CD4-positive, alpha-beta memory T cell (primary cell): ENCODE measurements around the gene SPDYE6. TPM values are rescaled to one million over a fixed set of nuclear protein-coding genes. Genes with fewer than 3 reads are reported as not detected.
"Not testable (repeated sequence)": the region's sequence is repeated elsewhere in the genome, so short reads cannot be mapped to it uniquely, and the experiment has no call there.

Source experiments
- CTCF ChIA-PET: fragments of 350-600 bp; sonication (Branson Sonifier 250); formaldehyde crosslinking; loops from one replicate; lab custom pipeline; 2021; ENCODE audit warnings: inconsistent platforms; ENCODE audit not compliant: partially characterized antibody; lab: Charles Lee
- POLR2A ChIA-PET: fragments of 350-600 bp; sonication (Branson Sonifier 250); formaldehyde crosslinking; loops from one replicate; lab custom pipeline; 2021; ENCODE audit not compliant: partially characterized antibody; lab: Charles Lee
- DNase-seq, 5 donors: peaks; one replicate each; pipeline versions ENCODE4 v3.0.0 to v3.0.0-alpha.2; 2020 to 2022; ENCODE audit warnings: mixed read lengths in 1 of 5
- H3K27ac ChIP-seq: one replicate; pipeline ENCODE4 v1.7.0; 2013; ENCODE audit warnings: low read depth, low read length
- H3K27me3 ChIP-seq: 2 replicates; pipeline ENCODE4 v1.7.0; 2013; ENCODE audit warnings: mild to moderate bottlenecking, low read length, moderate library complexity; ENCODE audit not compliant: insufficient read depth
- H3K36me3 ChIP-seq: 2 replicates; pipeline ENCODE4 v1.7.0; 2013; ENCODE audit warnings: mild to moderate bottlenecking, low read length, moderate library complexity; ENCODE audit not compliant: insufficient read depth
- H3K4me1 ChIP-seq: 2 replicates; pipeline ENCODE4 v1.7.0; 2013; ENCODE audit warnings: mild to moderate bottlenecking, low read length, moderate library complexity; ENCODE audit not compliant: insufficient read depth
- H3K4me3 ChIP-seq, 2 donors: one replicate each; pipeline ENCODE4 v1.7.0; 2013; ENCODE audit warnings: low read length in 2 of 2, mild to moderate bottlenecking in 1 of 2
- H3K9me3 ChIP-seq, 2 donors: one replicate each; pipeline ENCODE4 v1.7.0; 2013; ENCODE audit warnings: low read length in 2 of 2, control low read depth in 1 of 2; ENCODE audit not compliant: control insufficient read depth in 1 of 2
- H3K27ac Mint-ChIP-seq, 7 donors: one replicate each; pipeline ENCODE4 v1.8.0; 2020 to 2021; ENCODE audit warnings: mixed read lengths in 7 of 7, mild to moderate bottlenecking in 6 of 7, inconsistent platforms in 3 of 7, moderate library complexity in 3 of 7
- H3K27me3 Mint-ChIP-seq, 2 donors: one replicate each; pipeline ENCODE4 v1.8.0; 2020 to 2021; ENCODE audit warnings: mixed read lengths in 2 of 2
- H3K36me3 Mint-ChIP-seq, 2 donors: one replicate each; pipeline ENCODE4 v1.8.0; 2020 to 2021; ENCODE audit warnings: mixed read lengths in 2 of 2, inconsistent platforms in 1 of 2, mild to moderate bottlenecking in 1 of 2
- H3K4me1 Mint-ChIP-seq, 4 donors: one replicate each; pipeline ENCODE4 v1.8.0; 2020 to 2021; ENCODE audit warnings: mixed read lengths in 4 of 4, mild to moderate bottlenecking in 1 of 4
- H3K4me3 Mint-ChIP-seq, 8 donors: one replicate each; pipeline ENCODE4 v1.8.0; 2020 to 2021; ENCODE audit warnings: mixed read lengths in 8 of 8, mild to moderate bottlenecking in 7 of 8, moderate library complexity in 6 of 8, inconsistent platforms in 3 of 8
- H3K9me3 Mint-ChIP-seq, 8 donors: one replicate each; pipeline ENCODE4 v1.8.0; 2020 to 2021; ENCODE audit warnings: mixed read lengths in 8 of 8, mild to moderate bottlenecking in 5 of 8, inconsistent platforms in 3 of 8, moderate library complexity in 1 of 8
- intact Hi-C: fragments of 100-400 bp; cut with micrococcal nuclease; formaldehyde crosslinking; loops from one replicate; pipeline ENCODE4 v1.15.1; 2023
- polyA plus RNA-seq, 2 donors: library from polyadenylated mRNA; unstranded; fragments of 300-500 nt; fragmentation: Illumina TruSeq; gene quantifications; one replicate each; pipeline ENCODE4 v1.2.3, GENCODE V29; 2021
- total RNA-seq, 2 experiments: library from RNA; stranded (reverse); gene quantifications; one replicate each; pipeline ENCODE4 v1.2.3, GENCODE V29; 2021

SPDYE6 gene
- total and polyA plus RNA-seq, 4 experiments from 2014 or later, result 0.14 to 0.73 TPM; not detected in 2

- no peak for DNase-seq
- Histone ChIP-seq H3K27ac (no peak overlapping the region), H3K36me3 (peaks cover 8% of the 10 kb centered on the region), H3K9me3 (no peaks in the 10 kb centered on the region), H3K4me1 (no peaks in the 10 kb centered on the region), H3K4me3 (no peak overlapping the region), H3K27me3 (no peaks in the 10 kb centered on the region)
- intact Hi-C loops, result loop anchor here (2.0 kb wide), 1 partner anchor 847 kb away; no protein-coding TSS in a partner anchor
- ChIA-PET CTCF (interaction anchor here (0.7 to 2.5 kb wide), 5 partner anchors 11 to 112 kb away, joined by 3 to 7 read pairs (median 3); no protein-coding TSS in a partner anchor), POLR2A (no interaction called here)
- H3K4me1 Mint-ChIP-seq, result peaks cover 0 to 3% (median under 1%) of the 10 kb centered on the region in 4 donors
- H3K9me3 Mint-ChIP-seq, result no peaks in the 10 kb centered on the region
- H3K4me3 Mint-ChIP-seq, result no peak overlapping the region
- H3K27me3 Mint-ChIP-seq, result no peaks in the 10 kb centered on the region
- peak overlapping the region in 1 of 7 donors; percentile 42 for H3K27ac Mint-ChIP-seq
- H3K36me3 Mint-ChIP-seq, result peaks cover 9 to 12% of the 10 kb centered on the region in 2 donors
Measured at GRCh38 chr7:102389810-102390209, 33.6 kb upstream of the SPDYE6 start.

DNA sequence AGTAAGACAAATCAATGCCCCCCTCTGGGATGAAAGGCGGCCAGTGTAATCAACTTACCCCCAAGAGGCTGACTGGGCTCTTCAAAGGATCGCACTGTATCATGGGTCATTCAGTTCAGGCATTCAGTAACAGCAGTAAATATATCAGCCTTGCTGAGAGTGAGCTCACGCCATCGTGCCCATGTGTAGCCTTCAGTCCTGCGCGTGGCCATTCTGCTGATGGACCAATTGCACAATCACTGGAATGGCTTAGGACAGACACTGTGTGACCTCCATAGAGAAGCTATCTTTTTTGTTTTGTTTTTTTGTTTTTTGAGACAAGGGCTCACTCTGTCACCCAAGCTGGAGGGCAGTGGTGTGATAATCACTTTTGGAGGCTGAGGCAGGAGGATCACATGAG, 30.8 kb upstream of the SPDYE6 start:
- H3K36me3 ChIP-seq, result peaks cover 8% of the 10 kb centered on the region
- Mint-ChIP-seq H3K27ac (peak overlapping the region in 1 of 7 donors; percentile 80), H3K27me3 (no peaks in the 10 kb centered on the region), H3K9me3 (no peaks in the 10 kb centered on the region), H3K4me1 (peaks cover 0 to 3% (median under 1%) of the 10 kb centered on the region in 4 donors), H3K4me3 (no peak overlapping the region), H3K36me3 (peaks cover 7 to 18% of the 10 kb centered on the region in 2 donors)
- intact Hi-C loops, result no loop called here
- POLR2A ChIA-PET, result interaction anchor here (2.0 kb wide), 1 partner anchor 9 kb away, joined by 8 read pairs; the partner anchor contains the start of gene PRKRIP1
- H3K4me1 ChIP-seq, result no peaks in the 10 kb centered on the region
- CTCF ChIA-PET, result interaction anchor here (1.1 to 3.5 kb wide), 5 partner anchors 9 to 108 kb away, joined by 3 to 12 read pairs (median 4); partner anchors contain the start of gene PRKRIP1
- no peak overlapping the region for H3K27ac ChIP-seq
- no peak overlapping the region for H3K4me3 ChIP-seq
- DNase-seq, result no peak
- no peaks in the 10 kb centered on the region for H3K27me3 ChIP-seq
- no peaks in the 10 kb centered on the region for H3K9me3 ChIP-seq

- H3K27me3 Mint-ChIP-seq, DNase-seq, H3K4me3 Mint-ChIP-seq, H3K9me3 ChIP-seq, H3K4me1 Mint-ChIP-seq, CTCF ChIA-PET, H3K4me3 ChIP-seq, H3K9me3 Mint-ChIP-seq, intact Hi-C loops, H3K27ac ChIP-seq, H3K27me3 ChIP-seq, H3K4me1 ChIP-seq: not testable (repeated sequence)
- peaks cover 27 to 51% of the 10 kb centered on the region in 2 donors for H3K36me3 Mint-ChIP-seq
- peaks cover 20% of the 10 kb centered on the region for H3K36me3 ChIP-seq
- H3K27ac Mint-ChIP-seq, result peak overlapping the region in 1 of 7 donors; percentile 8
- POLR2A ChIA-PET, result interaction anchor here (1.3 kb wide), 1 partner anchor 15 kb away, joined by 3 read pairs; no protein-coding TSS in a partner anchor
Measured at GRCh38 chr7:102381696-102382425, 25.6 kb upstream of the SPDYE6 start.

DNA sequence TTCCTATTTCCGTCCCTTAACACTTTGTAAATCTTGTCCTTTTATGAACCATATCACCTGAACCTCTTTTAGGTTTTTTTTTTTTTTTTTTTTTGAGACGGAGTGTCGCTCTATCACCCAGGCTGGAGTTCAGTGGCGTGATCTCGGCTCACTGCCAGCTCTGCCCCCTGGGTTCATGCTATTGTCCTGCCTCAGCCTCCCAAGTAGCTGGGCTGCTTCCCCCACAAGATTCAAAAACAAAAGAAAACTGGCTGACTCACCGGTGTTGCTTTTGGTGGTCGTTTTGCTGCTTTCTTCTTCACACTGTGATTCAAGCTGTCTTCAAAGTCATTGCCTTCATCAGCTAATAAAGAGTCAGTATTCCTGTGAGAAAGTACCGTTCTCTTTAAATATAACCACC, 24.6 kb upstream of the SPDYE6 start:
- H3K9me3 Mint-ChIP-seq, H3K27ac Mint-ChIP-seq, H3K27ac ChIP-seq, DNase-seq, H3K27me3 Mint-ChIP-seq, H3K4me1 ChIP-seq, H3K4me3 Mint-ChIP-seq, H3K9me3 ChIP-seq, H3K4me1 Mint-ChIP-seq, H3K27me3 ChIP-seq, intact Hi-C loops, H3K4me3 ChIP-seq: not testable (repeated sequence)
- H3K36me3 Mint-ChIP-seq, result peaks cover 27 to 52% of the 10 kb centered on the region in 2 donors
- ChIA-PET POLR2A (interaction anchor here (0.6 to 1.3 kb wide), 3 partner anchors 16 to 975 kb away, joined by 3 to 4 read pairs (median 3); no protein-coding TSS in a partner anchor), CTCF (interaction anchor here (0.6 kb wide), 1 partner anchor 108 kb away, joined by 3 read pairs; no protein-coding TSS in a partner anchor)
- peaks cover 18% of the 10 kb centered on the region for H3K36me3 ChIP-seq

- peak overlapping the region in 5 of 7 donors; percentile 9 to 77 (median 61) for H3K27ac Mint-ChIP-seq
- H3K27me3 Mint-ChIP-seq, result no peaks in the 10 kb centered on the region
- H3K9me3 Mint-ChIP-seq, result no peaks in the 10 kb centered on the region
- ChIA-PET POLR2A (no interaction called here), CTCF (no interaction called here)
- H3K36me3 ChIP-seq, result peaks cover 15% of the 10 kb centered on the region
- no peak overlapping the region for H3K27ac ChIP-seq
- H3K36me3 Mint-ChIP-seq, result peaks cover 31 to 57% of the 10 kb centered on the region in 2 donors
- H3K4me3 ChIP-seq, result no peak overlapping the region
- no peaks in the 10 kb centered on the region for H3K27me3 ChIP-seq
- no peaks in the 10 kb centered on the region for H3K9me3 ChIP-seq
- no peak overlapping the region for H3K4me3 Mint-ChIP-seq
- intact Hi-C loops, result no loop called here
- peaks cover 2 to 8% (median 3%) of the 10 kb centered on the region in 4 donors for H3K4me1 Mint-ChIP-seq
- DNase-seq, result no peak
- no peaks in the 10 kb centered on the region for H3K4me1 ChIP-seq
Measured at GRCh38 chr7:102376964-102377466, 20.8 kb upstream of the SPDYE6 start.

GRCh38 chr7:102372796-102373195, 16.6 kb upstream of the SPDYE6 start:
- CTCF ChIA-PET, H3K4me3 ChIP-seq, H3K27me3 Mint-ChIP-seq, H3K36me3 ChIP-seq, H3K27ac ChIP-seq, H3K4me1 ChIP-seq, DNase-seq, H3K9me3 ChIP-seq, POLR2A ChIA-PET, H3K27ac Mint-ChIP-seq, H3K9me3 Mint-ChIP-seq, H3K27me3 ChIP-seq, H3K4me3 Mint-ChIP-seq, intact Hi-C loops: not testable (repeated sequence)
- H3K36me3 Mint-ChIP-seq, result peaks cover 22 to 42% of the 10 kb centered on the region in 2 donors
- peaks cover 8 to 27% (median 18%) of the 10 kb centered on the region in 4 donors for H3K4me1 Mint-ChIP-seq

- H3K27me3 Mint-ChIP-seq, H3K4me3 ChIP-seq, H3K27me3 ChIP-seq, H3K9me3 Mint-ChIP-seq, H3K27ac ChIP-seq, intact Hi-C loops, H3K4me1 ChIP-seq, POLR2A ChIA-PET, H3K9me3 ChIP-seq, DNase-seq, H3K27ac Mint-ChIP-seq, CTCF ChIA-PET, H3K36me3 ChIP-seq: not testable (repeated sequence)
- H3K4me1 Mint-ChIP-seq, result peaks cover 12 to 45% (median 22%) of the 10 kb centered on the region in 4 donors
- peak overlapping the region in 1 of 8 donors; percentile 58 for H3K4me3 Mint-ChIP-seq
- peaks cover 13 to 40% of the 10 kb centered on the region in 2 donors for H3K36me3 Mint-ChIP-seq
Measured at GRCh38 chr7:102370038-102370437, 13.8 kb upstream of the SPDYE6 start.
